NT2/D1 (cell line): ENCODE results near the gene ZBTB43.
"Not testable (repeated sequence)": the region's sequence is repeated elsewhere in the genome, so short reads cannot be mapped to it uniquely, and the experiment has no call there.

Experiments
- DNase-seq: peaks from one replicate; pipeline ENCODE4 v3.0.0-alpha.2; 2011; ENCODE audit warnings: low read depth, low spot score
- H3K27me3 ChIP-seq: 2 replicates; pipeline ENCODE4 v1.6.0; 2011; ENCODE audit warnings: mild to moderate bottlenecking; ENCODE audit not compliant: insufficient read length, insufficient read depth
- H3K36me3 ChIP-seq: 2 replicates; pipeline ENCODE4 v1.6.1; 2011; ENCODE audit warnings: mild to moderate bottlenecking, low read length, mixed read lengths; ENCODE audit not compliant: insufficient read depth, insufficient read length
- H3K4me1 ChIP-seq: 2 replicates; pipeline ENCODE4 v1.5.1; 2011; ENCODE audit not compliant: insufficient read depth, insufficient read length
- H3K4me3 ChIP-seq: 2 replicates; pipeline ENCODE4 v1.5.1; 2011; ENCODE audit warnings: low read depth; ENCODE audit not compliant: insufficient read length
- H3K9ac ChIP-seq: 2 replicates; pipeline ENCODE4 v1.6.0; 2011; ENCODE audit warnings: low read depth; ENCODE audit not compliant: insufficient read length
- H3K9me3 ChIP-seq: 2 replicates; pipeline ENCODE4 v1.5.1; 2011; ENCODE audit warnings: mild to moderate bottlenecking, low read length; ENCODE audit not compliant: insufficient read depth
- SUZ12 ChIP-seq: IDR thresholded peaks from 2 replicates; pipeline ENCODE4 v1.6.1; 2011; ENCODE audit not compliant: insufficient read length, insufficient read depth; ENCODE audit errors: extremely low read depth
- YY1 ChIP-seq: IDR thresholded peaks from 2 replicates; pipeline ENCODE4 v1.6.1; 2011; ENCODE audit not compliant: insufficient read length, insufficient read depth
- ZNF274 ChIP-seq: IDR thresholded peaks from 2 replicates; pipeline ENCODE4 v1.6.1; 2011; ENCODE audit warnings: mild to moderate bottlenecking, low read depth, low read length

ZBTB43 gene

DNA sequence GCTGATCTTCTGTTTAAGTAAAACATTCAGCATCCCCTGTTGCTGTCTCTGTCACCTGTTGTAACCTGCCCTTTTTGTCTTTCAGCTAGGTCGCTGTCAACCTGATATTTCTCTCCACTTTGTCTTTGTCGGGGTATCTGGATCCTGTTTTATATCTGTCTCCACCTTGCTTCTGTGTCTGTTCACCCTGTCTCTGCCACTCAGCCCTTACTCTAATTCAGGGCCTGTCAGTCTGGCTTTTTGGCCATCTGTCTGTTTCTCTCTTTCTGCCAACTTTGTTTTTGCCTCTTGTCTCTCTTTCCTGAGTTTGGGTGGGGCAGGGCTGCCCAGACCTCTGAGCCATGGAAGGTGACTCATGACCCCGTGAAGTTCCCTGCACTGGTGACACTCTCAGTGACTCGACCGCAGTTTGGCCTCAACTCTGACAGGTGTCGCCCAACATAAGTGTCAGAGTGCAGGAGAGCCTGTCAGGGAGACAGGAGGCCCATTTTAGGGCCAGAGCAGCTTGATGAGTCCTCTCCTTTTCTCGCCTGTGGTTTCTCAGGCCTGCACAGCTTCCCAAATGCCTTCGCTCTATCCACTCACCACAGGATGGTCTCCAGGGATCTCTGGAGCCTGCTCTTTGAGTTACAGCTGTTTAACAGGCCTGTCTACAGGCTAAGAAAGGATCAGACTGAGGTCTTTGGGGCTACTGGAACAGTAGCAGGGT is 868 bp downstream of the ZBTB43 start:
- TF ChIP-seq ZNF274 (no peak), SUZ12 (no peak), YY1 (no peak)
- no peak for DNase-seq
- Histone ChIP-seq H3K9me3 (no peaks in the 10 kb centered on the region), H3K9ac (peak overlapping the region; percentile 94), H3K36me3 (peaks cover 13% of the 10 kb centered on the region), H3K4me3 (peak overlapping the region; percentile 86), H3K4me1 (no peaks in the 10 kb centered on the region), H3K27me3 (no peaks in the 10 kb centered on the region)

DNA sequence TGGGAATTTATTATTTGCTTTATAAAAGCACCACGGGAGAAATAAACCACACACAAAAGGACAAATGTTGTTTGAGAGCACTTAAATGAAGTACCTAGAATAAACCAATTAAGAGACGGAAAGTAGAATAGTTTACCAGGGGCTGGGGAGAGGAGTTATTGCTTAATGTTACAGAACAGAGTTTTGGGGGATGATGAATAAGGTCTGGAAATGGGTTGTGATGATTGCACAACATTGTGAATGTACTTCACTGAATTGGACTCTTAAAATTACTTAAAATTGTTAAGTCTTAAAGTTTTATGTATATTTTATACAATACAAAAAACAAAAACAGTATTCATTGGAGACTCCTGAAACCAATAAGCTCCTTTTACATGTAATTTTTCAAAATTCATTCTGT is 1.5 kb downstream of the ZBTB43 start:
- TF ChIP-seq ZNF274 (no peak), YY1 (no peak), SUZ12 (no peak)
- peaks cover 18% of the 10 kb centered on the region for H3K36me3 ChIP-seq
- no peak for DNase-seq
- no peaks in the 10 kb centered on the region for H3K9me3 ChIP-seq
- H3K9ac ChIP-seq = no peak overlapping the region
- no peaks in the 10 kb centered on the region for H3K27me3 ChIP-seq
- no peaks in the 10 kb centered on the region for H3K4me1 ChIP-seq
- H3K4me3 ChIP-seq = no peak overlapping the region

DNA sequence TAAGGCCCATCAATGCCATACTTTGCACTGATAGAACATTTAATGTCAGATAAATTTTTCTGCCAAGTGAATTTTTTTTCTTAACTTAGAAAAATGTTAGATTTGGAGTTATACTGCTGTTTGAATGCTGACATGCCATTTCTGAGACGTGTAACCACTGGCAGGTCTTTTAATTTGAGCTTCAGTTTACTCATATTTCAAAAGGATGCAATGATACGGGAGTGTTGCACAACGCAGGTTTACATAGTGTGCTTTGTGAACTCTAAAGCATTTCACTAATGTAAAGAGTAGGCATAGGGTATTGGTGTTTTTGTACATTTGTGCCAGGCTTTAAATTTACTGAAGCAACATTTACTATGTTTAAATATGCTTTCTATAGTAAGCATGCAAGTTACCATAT is 4.2 kb downstream of the ZBTB43 start:
- peaks cover 8% of the 10 kb centered on the region for H3K9me3 ChIP-seq
- no peak overlapping the region for H3K9ac ChIP-seq
- DNase-seq = no peak
- H3K27me3 ChIP-seq = no peaks in the 10 kb centered on the region
- H3K36me3 ChIP-seq = peaks cover 38% of the 10 kb centered on the region
- no peaks in the 10 kb centered on the region for H3K4me1 ChIP-seq
- H3K4me3 ChIP-seq = no peak overlapping the region
- TF ChIP-seq SUZ12 = no peak
- TF ChIP-seq ZNF274 = no peak
- no peak for TF ChIP-seq YY1

DNA sequence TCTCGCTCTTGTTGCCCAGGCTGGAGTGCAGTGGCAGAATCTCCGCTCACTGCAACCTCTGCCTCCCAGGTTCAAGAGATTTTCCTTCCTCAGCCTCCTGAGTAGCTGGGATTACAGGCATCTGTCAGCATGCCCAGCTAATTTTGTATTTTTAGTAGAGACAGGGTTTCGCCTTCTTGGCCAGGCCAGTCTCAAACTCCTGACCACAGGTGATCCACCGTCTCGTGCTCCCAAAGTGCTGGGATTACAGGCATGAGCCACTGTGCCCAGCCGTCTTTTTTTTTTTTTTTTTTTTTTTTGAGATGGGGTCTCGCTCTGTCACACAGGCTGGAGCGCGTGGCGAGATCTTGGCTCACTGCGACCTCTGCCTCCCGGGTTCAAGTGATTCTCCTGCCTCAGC is 5.4 kb downstream of the ZBTB43 start:
- H3K4me1 ChIP-seq, H3K9ac ChIP-seq, H3K27me3 ChIP-seq, DNase-seq, H3K4me3 ChIP-seq: not testable (repeated sequence)
- peaks cover 39% of the 10 kb centered on the region for H3K36me3 ChIP-seq
- peaks cover 17% of the 10 kb centered on the region for H3K9me3 ChIP-seq

- no peaks in the 10 kb centered on the region for H3K27me3 ChIP-seq
- no peak overlapping the region for H3K4me3 ChIP-seq
- no peak for TF ChIP-seq SUZ12
- peaks cover 48% of the 10 kb centered on the region for H3K36me3 ChIP-seq
- DNase-seq = no peak
- peaks cover 29% of the 10 kb centered on the region for H3K9me3 ChIP-seq
- no peaks in the 10 kb centered on the region for H3K4me1 ChIP-seq
- H3K9ac ChIP-seq = no peak overlapping the region
Observed at GRCh38 chr9:126813072-126813471, 8.2 kb downstream of the ZBTB43 start.

DNA sequence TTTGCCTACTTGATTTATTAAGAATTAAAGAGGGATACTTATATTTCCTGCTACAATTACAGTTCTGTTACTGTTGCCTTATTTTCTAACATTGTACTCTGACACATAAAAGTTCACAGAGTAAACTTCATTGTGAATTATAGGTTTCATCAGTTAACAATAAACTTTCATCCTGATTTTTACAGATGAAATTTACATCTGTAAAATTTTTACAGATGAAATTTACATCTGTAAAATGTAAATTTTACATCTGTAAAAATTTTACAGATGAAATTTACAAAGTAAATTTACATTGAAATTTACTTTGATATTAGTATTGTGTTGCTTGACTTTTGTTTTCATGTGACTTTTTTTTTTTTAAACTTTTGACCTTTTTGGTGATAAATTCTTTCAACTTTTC is 9.3 kb downstream of the ZBTB43 start:
- peaks cover 49% of the 10 kb centered on the region for H3K36me3 ChIP-seq
- TF ChIP-seq SUZ12 = no peak
- TF ChIP-seq ZNF274 = no peak
- no peak for TF ChIP-seq YY1

DNA sequence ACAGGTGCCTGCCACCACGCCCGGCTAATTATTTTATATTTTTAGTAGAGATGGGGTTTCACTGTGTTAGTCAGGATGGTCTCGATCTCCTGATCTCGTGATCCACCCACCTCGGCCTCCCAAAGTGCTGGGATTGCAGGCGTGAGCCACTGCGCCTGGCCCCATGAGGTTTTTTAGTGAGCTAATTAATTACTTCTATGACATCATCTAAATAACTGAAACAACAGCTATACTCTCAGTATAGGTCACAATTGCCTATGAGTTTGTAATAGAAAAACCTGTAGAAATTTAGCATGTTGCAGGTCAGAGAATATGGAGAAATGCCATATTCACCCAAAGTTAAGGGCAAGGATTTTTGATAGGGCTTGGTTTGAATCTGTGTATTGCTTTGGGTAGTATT is 12.8 kb downstream of the ZBTB43 start:
- H3K9ac ChIP-seq, H3K27me3 ChIP-seq, H3K4me1 ChIP-seq, DNase-seq, H3K4me3 ChIP-seq: not testable (repeated sequence)
- peaks cover 38% of the 10 kb centered on the region for H3K36me3 ChIP-seq
- H3K9me3 ChIP-seq = peaks cover 56% of the 10 kb centered on the region

More for the DNA sequence above, 9.3 kb downstream of the ZBTB43 start:
- no peak overlapping the region for H3K4me3 ChIP-seq
- H3K27me3 ChIP-seq = no peaks in the 10 kb centered on the region
- DNase-seq = no peak
- H3K4me1 ChIP-seq = no peaks in the 10 kb centered on the region
- peaks cover 40% of the 10 kb centered on the region for H3K9me3 ChIP-seq
- H3K9ac ChIP-seq = no peak overlapping the region

DNA sequence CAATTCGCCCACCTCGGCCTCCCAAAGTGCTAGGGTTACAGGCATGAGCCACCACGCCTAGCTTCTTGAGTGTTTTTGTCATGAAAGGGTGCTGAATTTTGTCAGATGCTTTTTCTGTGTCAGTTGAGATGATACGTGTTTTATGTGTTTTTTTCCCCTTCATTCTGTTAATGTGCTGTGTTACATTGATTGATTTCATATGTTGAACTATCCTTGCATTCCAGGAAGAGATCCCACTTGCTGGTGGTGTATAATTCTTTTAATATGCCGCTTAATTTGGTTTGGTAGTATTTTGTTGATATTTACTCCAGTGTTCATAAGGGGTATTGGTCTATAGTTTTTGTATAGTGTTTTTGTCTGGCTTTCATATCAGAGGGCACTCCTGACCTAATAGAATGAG is 13.6 kb downstream of the ZBTB43 start:
- no peak for TF ChIP-seq ZNF274
- no peak for TF ChIP-seq SUZ12
- TF ChIP-seq YY1 = no peak
- H3K36me3 ChIP-seq = peaks cover 30% of the 10 kb centered on the region

More for the DNA sequence above, 13.6 kb downstream of the ZBTB43 start:
- DNase-seq = no peak
- no peak overlapping the region for H3K9ac ChIP-seq
- peaks cover 54% of the 10 kb centered on the region for H3K9me3 ChIP-seq
- no peaks in the 10 kb centered on the region for H3K4me1 ChIP-seq
- H3K4me3 ChIP-seq = no peak overlapping the region
- no peaks in the 10 kb centered on the region for H3K27me3 ChIP-seq
